Measurements from ENCODE around the gene OBSCN.

- TF ChIP-seq POLR2A (IDR thresholded peaks at IDR 0.05) (no peak), CTCF (IDR thresholded peaks at IDR 0.05) (no peak), POLR2AphosphoS5 (IDR thresholded peaks at IDR 0.05) (no peak)
Measured at GRCh38 chr1:228367798-228368791, 160.3 kb downstream of the OBSCN start.

Data from prostate gland (tissue), 2 donors.